ENCODE measurements around the gene UNC119.
"Not testable (repeated sequence)": the region's sequence is repeated elsewhere in the genome, so short reads cannot be mapped to it uniquely, and the experiment has no call there.

The UNC119 gene

GRCh38 chr17:28528327-28529012, 24.0 kb downstream of the UNC119 start:
- no peaks in the 10 kb centered on the region for H3K4me1 Mint-ChIP-seq
- no peak for DNase-seq
- no peaks in the 10 kb centered on the region for H3K36me3 Mint-ChIP-seq
- no peak overlapping the region for H3K4me3 Mint-ChIP-seq
- H3K27ac Mint-ChIP-seq, result no peak overlapping the region
- H3K27me3 Mint-ChIP-seq, result peaks cover 18% of the 10 kb centered on the region
- no peaks in the 10 kb centered on the region for H3K9me3 Mint-ChIP-seq
- CTCF ChIA-PET, result interaction anchor here (1.0 kb wide), 1 partner anchor 20 kb away, joined by 3 read pairs; no protein-coding TSS in a partner anchor

GRCh38 chr17:28527859-28528258, 24.6 kb downstream of the UNC119 start:
- H3K4me1 Mint-ChIP-seq, result no peaks in the 10 kb centered on the region
- H3K9me3 Mint-ChIP-seq, result no peaks in the 10 kb centered on the region
- CTCF ChIA-PET, result interaction anchor here (1.0 kb wide), 1 partner anchor 20 kb away, joined by 3 read pairs; no protein-coding TSS in a partner anchor
- H3K36me3 Mint-ChIP-seq, result no peaks in the 10 kb centered on the region
- no peak overlapping the region for H3K4me3 Mint-ChIP-seq
- peaks cover 18% of the 10 kb centered on the region for H3K27me3 Mint-ChIP-seq
- no peak overlapping the region for H3K27ac Mint-ChIP-seq
- no peak for DNase-seq

- H3K4me1 Mint-ChIP-seq, result no peaks in the 10 kb centered on the region
- CTCF ChIA-PET, result no interaction called here
- H3K27me3 Mint-ChIP-seq, result peaks cover 18% of the 10 kb centered on the region
- no peaks in the 10 kb centered on the region for H3K36me3 Mint-ChIP-seq
- H3K9me3 Mint-ChIP-seq, result no peaks in the 10 kb centered on the region
- no peak for DNase-seq
- H3K4me3 Mint-ChIP-seq, result no peak overlapping the region
- H3K27ac Mint-ChIP-seq, result no peak overlapping the region
Observed at GRCh38 chr17:28527181-28527681, 25.2 kb downstream of the UNC119 start.

- Mint-ChIP-seq H3K27ac (no peak overlapping the region), H3K27me3 (peaks cover 12% of the 10 kb centered on the region), H3K4me1 (no peaks in the 10 kb centered on the region), H3K9me3 (no peaks in the 10 kb centered on the region), H3K36me3 (no peaks in the 10 kb centered on the region), H3K4me3 (no peak overlapping the region)
- CTCF ChIA-PET, result no interaction called here
- DNase-seq, result no peak
Observed at GRCh38 chr17:28526381-28526780, 26.0 kb downstream of the UNC119 start.

- Mint-ChIP-seq H3K9me3 (no peaks in the 10 kb centered on the region), H3K36me3 (no peaks in the 10 kb centered on the region), H3K4me3 (no peak overlapping the region), H3K27ac (no peak overlapping the region), H3K4me1 (no peaks in the 10 kb centered on the region), H3K27me3 (peaks cover 14% of the 10 kb centered on the region)
- DNase-seq, result no peak
- CTCF ChIA-PET, result no interaction called here
Observed at GRCh38 chr17:28524476-28525424, 27.7 kb downstream of the UNC119 start.

- H3K36me3 Mint-ChIP-seq, result no peaks in the 10 kb centered on the region
- CTCF ChIA-PET, result no interaction called here
- no peak overlapping the region for H3K4me3 Mint-ChIP-seq
- no peak for DNase-seq
- peaks cover 16% of the 10 kb centered on the region for H3K27me3 Mint-ChIP-seq
- H3K27ac Mint-ChIP-seq, result no peak overlapping the region
- H3K9me3 Mint-ChIP-seq, result no peaks in the 10 kb centered on the region
- no peaks in the 10 kb centered on the region for H3K4me1 Mint-ChIP-seq
Observed at GRCh38 chr17:28523876-28524275, 28.5 kb downstream of the UNC119 start.

- no peaks in the 10 kb centered on the region for H3K36me3 Mint-ChIP-seq
- no peak overlapping the region for H3K27ac Mint-ChIP-seq
- CTCF ChIA-PET, result no interaction called here
- no peaks in the 10 kb centered on the region for H3K4me1 Mint-ChIP-seq
- H3K27me3 Mint-ChIP-seq, result peaks cover 23% of the 10 kb centered on the region
- H3K9me3 Mint-ChIP-seq, result no peaks in the 10 kb centered on the region
- H3K4me3 Mint-ChIP-seq, result no peak overlapping the region
- no peak for DNase-seq
Observed at GRCh38 chr17:28523186-28523585, 29.2 kb downstream of the UNC119 start.

GRCh38 chr17:28522281-28522680, 30.1 kb downstream of the UNC119 start:
- H3K4me3 Mint-ChIP-seq, H3K27ac Mint-ChIP-seq, DNase-seq, H3K36me3 Mint-ChIP-seq, CTCF ChIA-PET, H3K4me1 Mint-ChIP-seq, H3K9me3 Mint-ChIP-seq: not testable (repeated sequence)
- peaks cover 28% of the 10 kb centered on the region for H3K27me3 Mint-ChIP-seq

- Mint-ChIP-seq H3K4me1 (no peaks in the 10 kb centered on the region), H3K4me3 (no peak overlapping the region), H3K27ac (no peak overlapping the region), H3K27me3 (peaks cover 32% of the 10 kb centered on the region), H3K36me3 (no peaks in the 10 kb centered on the region), H3K9me3 (no peaks in the 10 kb centered on the region)
- no peak for DNase-seq
- CTCF ChIA-PET, result interaction anchor here (0.5 to 0.6 kb wide), 2 partner anchors 136 to 189 kb away, joined by 3 read pairs; no protein-coding TSS in a partner anchor
Observed at GRCh38 chr17:28521311-28522085, 30.9 kb downstream of the UNC119 start.

- H3K27me3 Mint-ChIP-seq, result peaks cover 40% of the 10 kb centered on the region
- H3K4me1 Mint-ChIP-seq, result no peaks in the 10 kb centered on the region
- no peak overlapping the region for H3K27ac Mint-ChIP-seq
- CTCF ChIA-PET, result interaction anchor here (0.6 to 1.0 kb wide), 2 partner anchors 19 to 136 kb away, joined by 3 read pairs; no protein-coding TSS in a partner anchor
- peaks cover 7% of the 10 kb centered on the region for H3K9me3 Mint-ChIP-seq
- H3K4me3 Mint-ChIP-seq, result no peak overlapping the region
- DNase-seq, result no peak
- H3K36me3 Mint-ChIP-seq, result no peaks in the 10 kb centered on the region
Observed at GRCh38 chr17:28520687-28521086, 31.7 kb downstream of the UNC119 start.

- Mint-ChIP-seq H3K27me3 (peaks cover 41% of the 10 kb centered on the region), H3K4me3 (no peak overlapping the region), H3K9me3 (peaks cover 7% of the 10 kb centered on the region), H3K4me1 (no peaks in the 10 kb centered on the region), H3K36me3 (no peaks in the 10 kb centered on the region), H3K27ac (no peak overlapping the region)
- CTCF ChIA-PET, result no interaction called here
- DNase-seq, result no peak
Observed at GRCh38 chr17:28519236-28519635, 33.2 kb downstream of the UNC119 start.

- no peak for DNase-seq
- Mint-ChIP-seq H3K4me3 (no peak overlapping the region), H3K27ac (no peak overlapping the region), H3K36me3 (no peaks in the 10 kb centered on the region), H3K27me3 (peaks cover 47% of the 10 kb centered on the region), H3K4me1 (no peaks in the 10 kb centered on the region), H3K9me3 (peaks cover 7% of the 10 kb centered on the region)
- CTCF ChIA-PET, result no interaction called here
Observed at GRCh38 chr17:28518578-28518977, 33.8 kb downstream of the UNC119 start.

GRCh38 chr17:28518132-28518531, 34.3 kb downstream of the UNC119 start:
- CTCF ChIA-PET, result no interaction called here

GRCh38 chr17:28515518-28515917, 36.9 kb downstream of the UNC119 start:
- H3K36me3 Mint-ChIP-seq, result no peaks in the 10 kb centered on the region
- peaks cover 58% of the 10 kb centered on the region for H3K27me3 Mint-ChIP-seq
- no peak overlapping the region for H3K27ac Mint-ChIP-seq
- H3K4me1 Mint-ChIP-seq, result no peaks in the 10 kb centered on the region
- H3K9me3 Mint-ChIP-seq, result peaks cover 7% of the 10 kb centered on the region
- H3K4me3 Mint-ChIP-seq, result no peak overlapping the region
- DNase-seq, result no peak
- CTCF ChIA-PET, result no interaction called here

More at GRCh38 chr17:28518132-28518531, 34.3 kb downstream of the UNC119 start:
- no peaks in the 10 kb centered on the region for H3K36me3 Mint-ChIP-seq
- no peak for DNase-seq
- no peak overlapping the region for H3K4me3 Mint-ChIP-seq
- peaks cover 7% of the 10 kb centered on the region for H3K9me3 Mint-ChIP-seq
- H3K4me1 Mint-ChIP-seq, result no peaks in the 10 kb centered on the region
- peaks cover 49% of the 10 kb centered on the region for H3K27me3 Mint-ChIP-seq
- H3K27ac Mint-ChIP-seq, result no peak overlapping the region

All from activated naive CD4-positive, alpha-beta T cell treated with anti-CD3 and anti-CD28 coated beads, Interleukin-2, amount 10 ng/mL, durations not matched to agents 7 days and 5 days (primary cell).